Activated CD4-positive, alpha-beta T cell treated with anti-CD3 and anti-CD28 coated beads for 1 hour (primary cell): ENCODE results near the gene OR5AU1.

Source experiments
- DNase-seq: peaks from one replicate; pipeline ENCODE4 v3.0.0-alpha.2; 2020

OR5AU1 gene

GRCh38 chr14:21155963-21156362, at the start of gene OR5AU1:
Gene OR5AU1 (minus strand): TSS chr14:21156063. CDS start chr14:21155872, 191 bp downstream.
- no peak for DNase-seq

- no peak for DNase-seq
These were observed 49.3 kb upstream of the OR5AU1 start for GRCh38 chr14:21205026-21205677.

- no peak for DNase-seq
These were observed 48.5 kb upstream of the OR5AU1 start for GRCh38 chr14:21204167-21205025.

- no peak for DNase-seq
These were observed 47.8 kb upstream of the OR5AU1 start for GRCh38 chr14:21203470-21204166.

GRCh38 chr14:21202463-21203358, 46.8 kb upstream of the OR5AU1 start:
- DNase-seq, result no peak

GRCh38 chr14:21201732-21202462, 46.0 kb upstream of the OR5AU1 start:
- DNase-seq, result no peak

- no peak for DNase-seq
These were observed 45.0 kb upstream of the OR5AU1 start for GRCh38 chr14:21200752-21201461.

GRCh38 chr14:21199611-21200560, 44.0 kb upstream of the OR5AU1 start:
- DNase-seq, result no peak

GRCh38 chr14:21197418-21198205, 41.7 kb upstream of the OR5AU1 start:
- DNase-seq, result no peak

- no peak for DNase-seq
These were observed 38.7 kb upstream of the OR5AU1 start for GRCh38 chr14:21194597-21194996.

- no peak for DNase-seq
These were observed 37.1 kb upstream of the OR5AU1 start for GRCh38 chr14:21192875-21193535.

- no peak for DNase-seq
These were observed 36.6 kb upstream of the OR5AU1 start for GRCh38 chr14:21192447-21192822.

GRCh38 chr14:21191809-21192446, 36.1 kb upstream of the OR5AU1 start:
- DNase-seq, result peak; percentile 40

- DNase-seq, result no peak
These were observed 35.5 kb upstream of the OR5AU1 start for GRCh38 chr14:21191261-21191808.

GRCh38 chr14:21185491-21185890, 29.6 kb upstream of the OR5AU1 start:
- no peak for DNase-seq

- no peak for DNase-seq
These were observed 28.4 kb upstream of the OR5AU1 start for GRCh38 chr14:21184254-21184653.

GRCh38 chr14:21182166-21182565, 26.3 kb upstream of the OR5AU1 start:
- DNase-seq, result no peak

- no peak for DNase-seq
These were observed 15.3 kb upstream of the OR5AU1 start for GRCh38 chr14:21171128-21171527.
